Ramos (cell line): ENCODE measurements around the gene PIK3R1.

ENCODE experiments used
- in situ Hi-C: fragments of 300-500 bp; cut with MboI; formaldehyde crosslinking; loops from one replicate; pipeline ENCODE4 v1.14.3; 2022; ENCODE audit warnings: low sequenced_read_pairs; ENCODE audit not compliant: unreplicated experiment

The PIK3R1 gene

DNA sequence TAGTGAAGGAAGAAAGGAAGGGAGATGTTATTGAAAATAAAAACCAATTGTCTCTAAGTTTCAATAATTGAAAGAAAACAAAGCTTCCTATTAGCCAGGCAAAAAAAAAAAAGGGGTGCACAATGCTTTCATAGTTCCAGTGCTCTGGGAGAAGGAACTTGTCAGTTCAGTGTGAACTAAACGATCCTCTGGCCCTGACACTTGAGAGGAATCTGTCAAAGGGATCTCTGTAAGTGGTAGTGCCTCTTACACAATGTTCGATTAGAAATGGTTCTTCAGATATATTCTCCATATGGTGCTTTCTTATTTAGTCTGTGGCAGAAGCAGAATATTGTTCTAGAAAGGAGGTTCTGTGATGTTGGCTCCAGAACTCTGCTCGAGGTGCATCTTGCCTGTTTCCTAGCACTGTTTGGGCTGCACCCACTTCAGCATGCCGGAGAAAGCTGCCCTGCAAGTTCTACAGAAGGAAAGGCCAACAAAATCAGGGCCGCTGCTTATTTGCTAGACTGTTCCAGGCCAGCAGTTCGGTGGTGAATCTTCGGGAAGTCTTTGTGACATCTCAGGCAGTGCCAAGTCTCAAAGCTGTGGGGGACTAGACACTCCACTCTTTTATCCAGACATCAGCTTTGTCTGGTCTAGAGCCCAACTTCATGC is 90.9 kb downstream of the PIK3R1 start:
- in situ Hi-C loops = loop anchor here (25.0 kb wide), 1 partner anchor 681 kb away; no protein-coding TSS in a partner anchor

- in situ Hi-C loops = loop anchor here (25.0 kb wide), 1 partner anchor 674 kb away; no protein-coding TSS in a partner anchor
Measured at GRCh38 chr5:68313336-68313735, 97.8 kb downstream of the PIK3R1 start.

DNA sequence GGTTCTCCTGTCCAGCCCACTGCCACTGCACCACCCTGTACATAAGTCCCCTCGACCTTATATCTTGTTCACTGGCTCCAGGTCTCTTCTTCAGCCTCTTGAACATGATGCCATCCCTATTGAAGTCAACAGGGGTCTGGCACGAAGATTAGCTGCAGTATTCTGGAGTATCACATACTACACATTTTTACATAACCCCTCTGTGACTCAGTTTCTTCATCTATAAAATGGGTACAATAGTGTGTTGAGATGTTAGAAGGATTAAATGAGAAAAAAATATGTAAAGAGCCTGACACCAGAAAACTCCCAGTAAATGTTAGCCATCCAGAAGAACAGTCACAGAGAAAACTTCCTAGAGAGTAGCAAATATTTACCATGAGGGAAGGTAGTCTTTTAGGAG is 98.9 kb downstream of the PIK3R1 start:
- in situ Hi-C loops = loop anchor here (25.0 kb wide), 1 partner anchor 673 kb away; no protein-coding TSS in a partner anchor

DNA sequence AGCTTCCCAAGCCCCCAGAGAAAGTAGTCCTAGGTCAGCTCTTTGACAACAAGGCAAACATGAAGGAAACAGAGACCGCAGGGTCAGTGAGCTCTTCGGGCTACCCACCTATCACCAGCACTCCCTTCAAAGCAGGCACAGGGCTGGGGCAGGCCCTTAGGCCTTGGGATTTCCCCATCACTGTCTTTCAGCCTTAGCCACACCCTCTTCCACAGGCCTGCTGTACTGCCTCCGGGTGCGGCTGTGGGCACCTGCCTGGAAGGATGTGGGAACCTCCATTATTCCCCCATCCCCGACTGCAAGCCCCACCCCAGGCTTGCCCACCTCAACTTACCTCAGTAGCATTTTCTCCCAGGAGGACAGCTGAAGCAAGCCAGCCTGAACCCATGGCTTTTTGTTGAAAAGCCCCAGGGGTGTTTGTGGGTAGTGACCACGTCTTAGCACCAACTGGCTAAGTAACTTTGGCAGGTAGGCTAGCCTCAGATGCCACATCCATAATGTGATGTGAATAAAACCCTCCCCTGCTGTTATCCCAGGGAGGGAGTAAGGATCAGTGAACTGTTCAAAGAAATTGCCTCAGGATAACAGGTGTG is 100.2 kb downstream of the PIK3R1 start:
- in situ Hi-C loops = loop anchor here (25.0 kb wide), 1 partner anchor 672 kb away; no protein-coding TSS in a partner anchor

DNA sequence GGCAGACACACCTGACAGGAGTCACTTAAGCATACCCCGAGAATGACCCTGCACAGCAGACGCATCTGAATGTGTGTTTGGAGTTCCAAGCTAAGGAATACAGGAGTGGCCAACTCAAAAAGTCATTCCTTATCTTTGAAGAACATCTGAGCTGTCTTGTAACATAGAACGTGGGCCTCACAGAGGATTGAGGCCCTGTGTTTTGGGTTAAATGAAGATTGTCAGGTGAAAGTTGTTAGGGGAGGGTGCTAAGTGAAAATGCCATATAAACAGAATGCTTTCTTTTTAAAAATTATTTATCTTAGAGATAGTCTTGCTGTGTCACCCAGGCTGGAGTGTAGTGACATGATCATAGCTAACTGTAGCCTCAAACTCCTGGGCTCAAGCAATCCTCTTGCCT is 100.9 kb downstream of the PIK3R1 start:
- in situ Hi-C loops = loop anchor here (25.0 kb wide), 1 partner anchor 671 kb away; no protein-coding TSS in a partner anchor

DNA sequence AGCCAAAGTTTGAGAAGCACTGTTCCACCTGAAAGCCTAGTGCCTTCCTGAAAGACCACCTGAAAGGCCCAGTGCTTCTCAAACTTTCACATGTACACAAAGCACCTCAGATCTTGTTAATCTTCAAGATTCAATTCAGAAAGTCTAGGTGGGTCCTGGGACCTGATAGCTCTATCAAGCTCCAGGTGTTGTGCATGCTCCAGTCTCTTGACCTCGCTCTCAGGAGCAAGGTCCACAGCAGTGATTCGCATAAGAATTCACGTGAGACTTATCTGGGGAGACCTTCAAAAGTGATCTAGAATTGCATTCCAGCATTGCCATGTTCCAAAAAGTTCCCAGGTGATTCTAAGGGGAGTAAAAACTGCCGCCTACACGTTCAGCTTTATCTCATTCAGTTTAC is 102.1 kb downstream of the PIK3R1 start:
- in situ Hi-C loops = loop anchor here (25.0 kb wide), 1 partner anchor 670 kb away; no protein-coding TSS in a partner anchor

GRCh38 chr5:68318955-68319705 is 103.6 kb downstream of the PIK3R1 start:
- in situ Hi-C loops = loop anchor here (25.0 kb wide), 1 partner anchor 668 kb away; no protein-coding TSS in a partner anchor

DNA sequence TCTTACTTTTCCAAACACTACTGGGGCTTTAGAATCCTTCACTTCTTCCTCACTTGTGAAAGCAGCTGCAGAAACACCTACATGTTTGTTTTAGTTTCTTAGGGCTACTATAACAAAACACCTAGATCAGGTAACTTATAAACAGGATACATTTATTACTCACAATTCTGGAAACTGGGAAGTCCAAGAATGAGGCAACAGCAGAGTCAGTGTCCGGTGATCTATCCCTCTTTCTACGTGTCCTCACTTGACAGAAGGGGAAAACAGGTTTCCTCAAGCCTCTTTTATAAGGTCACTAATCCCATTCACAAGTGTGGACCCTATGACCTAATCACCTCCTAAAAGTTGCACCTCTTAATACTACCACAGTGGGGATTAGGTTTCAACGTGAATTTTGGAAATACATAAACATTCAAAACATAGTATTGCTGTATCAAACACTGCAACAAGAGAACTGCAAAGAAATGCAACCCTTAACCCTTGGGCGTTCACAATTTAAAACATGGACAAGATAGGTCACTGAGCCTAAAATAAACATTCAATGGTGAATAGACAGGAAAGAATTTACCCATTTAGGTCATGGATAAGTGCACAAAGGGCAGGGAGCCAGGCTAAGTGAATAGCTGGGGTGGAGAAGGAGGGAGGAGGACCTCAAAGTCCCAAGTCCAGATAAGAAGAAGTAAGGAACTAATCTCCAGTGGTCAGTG is 104.3 kb downstream of the PIK3R1 start:
- in situ Hi-C loops = loop anchor here (25.0 kb wide), 1 partner anchor 667 kb away; no protein-coding TSS in a partner anchor

DNA sequence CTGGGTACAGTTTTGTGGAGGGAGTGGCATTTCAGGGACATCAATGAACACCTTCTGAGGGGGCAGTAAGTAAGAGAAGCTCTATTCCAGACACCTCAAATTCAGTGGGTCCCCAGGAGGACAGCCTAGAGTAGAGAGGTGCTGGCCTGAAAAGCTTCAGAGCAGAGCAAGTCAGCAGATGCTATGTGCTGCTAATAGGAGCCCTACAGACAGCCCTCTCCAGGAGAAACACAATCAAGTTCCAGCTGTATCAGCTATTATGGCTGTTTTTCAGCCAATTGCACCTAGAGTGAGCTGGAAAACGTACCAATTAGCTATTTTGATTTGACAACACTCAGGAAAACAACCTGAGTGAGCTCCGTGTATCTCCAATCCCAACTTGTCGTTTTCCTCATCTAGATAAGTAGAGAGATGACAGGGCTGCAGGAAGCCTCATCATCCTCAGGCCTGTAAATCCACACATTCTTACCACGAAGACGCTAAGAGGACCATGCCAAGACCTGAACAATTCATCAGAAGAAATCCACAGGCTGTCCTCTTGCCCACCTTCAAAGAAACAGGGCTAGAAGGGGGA is 104.9 kb downstream of the PIK3R1 start:
- in situ Hi-C loops = loop anchor here (25.0 kb wide), 1 partner anchor 667 kb away; no protein-coding TSS in a partner anchor

- in situ Hi-C loops = no loop called here
Measured at GRCh38 chr5:68325065-68325580, 109.6 kb downstream of the PIK3R1 start.

GRCh38 chr5:68329554-68330255 is 114.1 kb downstream of the PIK3R1 start:
- in situ Hi-C loops = no loop called here

DNA sequence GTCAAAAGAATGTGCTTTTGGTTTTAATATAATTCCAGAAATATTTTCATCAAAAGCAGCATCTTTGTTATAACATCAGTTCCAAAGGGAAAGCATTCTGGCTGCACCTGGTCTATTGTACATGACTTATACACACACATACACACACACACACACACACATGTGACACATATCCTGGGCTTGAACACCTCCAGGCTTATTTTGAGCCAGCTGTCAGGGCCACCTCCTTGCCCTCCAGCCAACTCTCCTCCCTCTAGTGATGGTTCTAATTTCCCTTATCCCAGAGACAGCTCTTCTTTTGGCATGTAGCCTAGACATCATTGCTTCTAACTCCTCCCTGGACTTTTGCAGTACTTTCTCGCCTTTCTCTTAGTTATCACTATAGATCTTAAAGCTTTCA is 115.0 kb downstream of the PIK3R1 start:
- in situ Hi-C loops = no loop called here

- in situ Hi-C loops = no loop called here
Measured at GRCh38 chr5:68331192-68332079, 115.9 kb downstream of the PIK3R1 start.

DNA sequence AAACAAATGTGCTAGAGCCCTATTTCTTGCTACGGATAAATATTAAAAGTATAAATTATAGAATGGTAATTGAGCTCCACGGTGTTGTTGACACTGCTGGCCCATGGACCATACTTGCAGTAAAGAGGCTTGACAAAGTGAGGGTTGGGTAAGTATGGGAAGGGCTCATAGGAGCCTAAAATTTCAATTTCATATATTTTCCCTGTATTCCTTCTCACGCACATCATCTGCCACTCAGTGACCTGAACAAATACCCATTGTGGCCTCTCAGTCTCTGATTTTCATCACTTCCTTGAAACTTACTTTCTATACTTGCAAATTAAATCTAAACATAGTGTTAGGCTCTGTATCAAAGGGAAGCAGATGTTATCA is 116.5 kb downstream of the PIK3R1 start:
- in situ Hi-C loops = no loop called here

- in situ Hi-C loops = no loop called here
Measured at GRCh38 chr5:68332556-68332955, 117.0 kb downstream of the PIK3R1 start.

- in situ Hi-C loops = no loop called here
Measured at GRCh38 chr5:68333649-68334552, 118.3 kb downstream of the PIK3R1 start.

DNA sequence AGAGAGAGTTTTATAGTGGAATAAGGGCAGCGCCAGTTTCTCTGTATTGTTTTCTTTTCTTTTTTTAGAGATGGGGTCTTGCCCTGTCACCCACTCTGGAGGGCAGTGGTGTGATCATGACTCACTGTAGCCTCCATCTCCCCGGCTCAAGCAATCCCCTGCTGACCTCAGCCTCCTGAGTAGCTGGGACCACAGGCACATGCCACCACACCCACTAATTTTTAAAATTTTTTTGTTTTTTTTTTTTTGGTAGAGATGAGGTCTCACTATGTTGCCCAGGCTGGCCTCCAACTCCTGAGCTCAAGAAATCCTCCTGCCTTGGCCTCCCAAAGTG is 119.0 kb downstream of the PIK3R1 start:
- in situ Hi-C loops = no loop called here
